H1 (cell line): ENCODE measurements around the gene SPEF1. TPM values are rescaled to one million over a fixed set of nuclear protein-coding genes. Genes with fewer than 3 reads are reported as not detected.
A peak's percentile ranks its signal among the peaks of the same experiment; 100 is the strongest.

ENCODE experiments used
- CTCF ChIA-PET: fragments of 300-600 bp; sonication (Branson Sonifier 250); formaldehyde crosslinking; loops from one replicate; lab custom pipeline; 2021; ENCODE audit not compliant: partially characterized antibody; lab: Charles Lee
- POLR2A ChIA-PET: fragments of 300-600 bp; sonication (Branson Sonifier 250); formaldehyde crosslinking; loops from one replicate; lab custom pipeline; 2021; ENCODE audit warnings: inconsistent platforms; ENCODE audit not compliant: partially characterized antibody; lab: Charles Lee
- DNase-seq, 2 experiments: peaks; one replicate each; pipeline versions ENCODE4 v3.0.0 to v3.0.0-alpha.2; 2010 to 2022; ENCODE audit warnings: low spot score in 2 of 2, low read depth in 1 of 2, mixed read lengths in 1 of 2
- FAIRE-seq: peaks from 2 replicates; lab custom pipeline; 2011; peaks lifted over from hg19 to GRCh38; lab: Jason Lieb, UNC
- H2AFZ ChIP-seq: 2 replicates; pipeline ENCODE4 v1.8.1; 2012; ENCODE audit warnings: low read length, inconsistent platforms
- H2AK5ac ChIP-seq: 2 replicates; pipeline ENCODE4 v1.6.1; 2013; ENCODE audit warnings: low read depth, low read length
- H2BK120ac ChIP-seq: replicated peaks from 2 replicates; pipeline ENCODE3; 2013; ENCODE audit warnings: low read depth, low read length, inconsistent platforms
- H2BK12ac ChIP-seq: 2 replicates; pipeline ENCODE4 v1.6.1; 2013; ENCODE audit warnings: low read depth, low read length
- H2BK15ac ChIP-seq: 2 replicates; pipeline ENCODE4 v1.6.1; 2013; ENCODE audit warnings: low read length
- H2BK20ac ChIP-seq: 2 replicates; pipeline ENCODE4 v1.6.1; 2013; ENCODE audit warnings: low read length
- H2BK5ac ChIP-seq: 2 replicates; pipeline ENCODE4 v1.6.1; 2013; ENCODE audit warnings: low read depth, low read length
- H3K14ac ChIP-seq: 2 replicates; pipeline ENCODE4 v1.6.1; 2013; ENCODE audit warnings: inconsistent platforms; ENCODE audit not compliant: insufficient read length
- H3K18ac ChIP-seq: 2 replicates; pipeline ENCODE4 v1.6.1; 2013; ENCODE audit warnings: low read length; ENCODE audit errors: extremely low read depth
- H3K23ac ChIP-seq: 2 replicates; pipeline ENCODE4 v1.6.1; 2013; ENCODE audit warnings: inconsistent platforms; ENCODE audit not compliant: insufficient read length
- H3K23me2 ChIP-seq: 2 replicates; pipeline ENCODE4 v1.6.1; 2013; ENCODE audit warnings: low read depth, low read length
- H3K27ac ChIP-seq: 2 replicates; pipeline ENCODE4 v1.6.1; 2011; ENCODE audit warnings: low read depth, low read length, inconsistent platforms
- H3K27me3 ChIP-seq, 4 experiments: replicated peaks in 1 of 4; 1 replicate in 1 of 4; 2 replicates in 3 of 4; pipeline versions ENCODE4 v1.6.1 to v1.8.1; 2011 to 2013; ENCODE audit warnings: low read length in 3 of 4, mild to moderate bottlenecking in 3 of 4, inconsistent platforms in 2 of 4, mixed read lengths in 2 of 4, moderate library complexity in 1 of 4; ENCODE audit not compliant: control insufficient read depth in 3 of 4, insufficient read depth in 3 of 4; ENCODE audit errors: extremely low read depth in 1 of 4
- H3K36me3 ChIP-seq, 4 experiments: 2 replicates each; pipeline versions ENCODE4 v1.6.1 to v1.8.1; 2011 to 2013; ENCODE audit warnings: mild to moderate bottlenecking in 4 of 4, low read length in 3 of 4, moderate library complexity in 2 of 4, control low read depth in 1 of 4, inconsistent platforms in 1 of 4; ENCODE audit not compliant: insufficient read depth in 4 of 4, control insufficient read depth in 2 of 4
- H3K4ac ChIP-seq: replicated peaks from 2 replicates; pipeline ENCODE3; 2013; ENCODE audit warnings: low read length, low read depth, mixed read lengths, inconsistent platforms; ENCODE audit not compliant: insufficient read length
- H3K4me1 ChIP-seq, 4 experiments: replicated peaks in 1 of 4; 1 replicate in 1 of 4; 2 replicates in 3 of 4; pipeline versions ENCODE4 v1.6.1 to v1.8.1; 2011 to 2013; ENCODE audit warnings: low read length in 3 of 4, inconsistent platforms in 2 of 4, mixed read lengths in 1 of 4; ENCODE audit not compliant: insufficient read depth in 4 of 4, control insufficient read depth in 3 of 4
- H3K4me2 ChIP-seq, 2 experiments: 2 replicates each; pipeline versions ENCODE4 v1.6.1 to v1.8.1; 2011 to 2013; ENCODE audit warnings: low read depth in 2 of 2, low read length in 2 of 2, control low read depth in 1 of 2, inconsistent platforms in 1 of 2, mild to moderate bottlenecking in 1 of 2; ENCODE audit not compliant: insufficient read depth in 1 of 2
- H3K4me3 ChIP-seq, 4 experiments: fragments of 200-600, 300-600 bp in 1 of 4; sonication (generic), shearing (Covaris generic), sonication (Bioruptor Twin) in 1 of 4; 2 replicates each; pipeline versions ENCODE4 v1.5.1 to v1.8.1; 2011 to 2016; ENCODE audit warnings: low read length in 4 of 4, low read depth in 3 of 4, control low read depth in 2 of 4, inconsistent platforms in 2 of 4, mild to moderate bottlenecking in 2 of 4, mixed read lengths in 1 of 4, moderate library complexity in 1 of 4; ENCODE audit not compliant: insufficient read depth in 2 of 4; ENCODE audit errors: extremely low read depth in 1 of 4
- H3K56ac ChIP-seq: replicated peaks from 2 replicates; pipeline ENCODE3; 2013; ENCODE audit warnings: low read depth, mild to moderate bottlenecking, mixed read lengths, low read length, inconsistent platforms; ENCODE audit not compliant: insufficient read length
- H3K79me1 ChIP-seq: 2 replicates; pipeline ENCODE4 v1.6.1; 2013; ENCODE audit warnings: low read depth, low read length, control low read depth
- H3K79me2 ChIP-seq, 2 experiments: 2 replicates each; pipeline versions ENCODE4 v1.6.1 to v1.8.1; 2012 to 2013; ENCODE audit warnings: low read length in 2 of 2, mild to moderate bottlenecking in 2 of 2, inconsistent platforms in 1 of 2; ENCODE audit not compliant: insufficient read depth in 2 of 2, control insufficient read depth in 1 of 2
- H3K9ac ChIP-seq, 4 experiments: replicated peaks in 1 of 4; 1 replicate in 1 of 4; 2 replicates in 3 of 4; pipeline versions ENCODE4 v1.6.1 to v1.8.1; 2011 to 2013; ENCODE audit warnings: low read depth in 3 of 4, low read length in 3 of 4, control low read depth in 2 of 4, mild to moderate bottlenecking in 2 of 4, moderate library complexity in 2 of 4, inconsistent platforms in 1 of 4; ENCODE audit errors: extremely low read depth in 1 of 4
- H3K9me3 ChIP-seq, 2 experiments: 2 replicates each; pipeline versions ENCODE4 v1.6.1 to v1.8.1; 2012 to 2013; ENCODE audit warnings: mild to moderate bottlenecking in 2 of 2, moderate library complexity in 2 of 2, control low read depth in 1 of 2, inconsistent platforms in 1 of 2, low read depth in 1 of 2, low read length in 1 of 2, mixed read lengths in 1 of 2; ENCODE audit not compliant: insufficient read depth in 2 of 2
- H4K20me1 ChIP-seq, 2 experiments: replicated peaks in 1 of 2; 2 replicates each; pipeline versions ENCODE3 to v1.8.1; 2011 to 2013; ENCODE audit warnings: inconsistent platforms in 2 of 2, low read length in 2 of 2, mild to moderate bottlenecking in 1 of 2; ENCODE audit not compliant: insufficient read depth in 2 of 2, control insufficient read depth in 1 of 2
- H4K5ac ChIP-seq: 2 replicates; pipeline ENCODE4 v1.6.1; 2013; ENCODE audit warnings: low read length, low read depth, mixed read lengths, inconsistent platforms; ENCODE audit not compliant: insufficient read length
- H4K8ac ChIP-seq: 2 replicates; pipeline ENCODE4 v1.8.0; 2013; ENCODE audit warnings: mild to moderate bottlenecking, moderate library complexity, low read length, inconsistent platforms; ENCODE audit not compliant: insufficient read depth; ENCODE audit errors: extremely low read depth
- H4K91ac ChIP-seq: replicated peaks from 2 replicates; pipeline ENCODE3; 2013; ENCODE audit warnings: low read length, mixed read lengths, inconsistent platforms; ENCODE audit not compliant: insufficient read length
- CEBPB ChIP-seq: IDR thresholded peaks from 2 replicates; pipeline ENCODE4 v1.6.1; 2012; ENCODE audit warnings: low read depth, low read length
- EGR1 ChIP-seq: IDR thresholded peaks from 2 replicates; pipeline ENCODE4 v1.6.1; 2011; ENCODE audit warnings: low read depth, low read length, borderline replicate concordance
- JUND ChIP-seq: IDR thresholded peaks from 2 replicates; pipeline ENCODE4 v1.6.1; 2011; ENCODE audit warnings: mild to moderate bottlenecking, improper control_type of control experiment, low read length
- POU5F1 ChIP-seq: IDR thresholded peaks from 2 replicates; pipeline ENCODE4 v1.6.1; 2011; ENCODE audit warnings: low read depth, mild to moderate bottlenecking, low read length, moderate library complexity
- WGBS, 2 experiments: shearing (Covaris generic) in 1 of 2; methylation state at CpG; one replicate each; pipeline versions ENCODE4 v1.1.6 to v1.1.7; 2013 to 2015; ENCODE audit warnings: low lambda C conversion rate in 2 of 2, mixed read lengths in 2 of 2, inconsistent platforms in 1 of 2, low coverage in 1 of 2, missing lambda C conversion rate in 1 of 2; ENCODE audit not compliant: insufficient replicate concordance in 2 of 2, insufficient coverage in 1 of 2, insufficient read length in 1 of 2; ENCODE audit errors: extremely low coverage in 1 of 2, missing lambda C conversion rate in 1 of 2; 5-methylcytosine and 5-hydroxymethylcytosine counted together
- polyA plus RNA-seq, 7 experiments: library from polyadenylated mRNA; depleted of rRNA in 3 of 7; stranded (reverse) in 5 of 7; unstranded in 2 of 7; fragments of >200 nt in 5 of 7; fragments of 200-250 nt in 2 of 7; gene quantifications; 1 replicate in 5 of 7; 2 replicates in 1 of 7; 4 replicates in 1 of 7; pipeline versions ENCODE4 v1.2.1 to v1.2.3, GENCODE V29; 2011 to 2013; ENCODE audit warnings: missing spikeins in 2 of 7, mixed read lengths in 2 of 7
- total RNA-seq: library from RNA; stranded (reverse); fragmentation: NEBNext Ultra II Directional; extraction: Animal tissue kit (Norgen Biotek cat#: 25700); gene quantifications from 2 replicates; pipeline ENCODE4 v1.2.1, GENCODE V29; 2021

The SPEF1 gene
- total and polyA plus RNA-seq, 2 of the 8 experiments (the other 6 are each of a cell fraction or from before 2014, with no cell fraction given), result 0.51 to 0.71 TPM

DNA sequence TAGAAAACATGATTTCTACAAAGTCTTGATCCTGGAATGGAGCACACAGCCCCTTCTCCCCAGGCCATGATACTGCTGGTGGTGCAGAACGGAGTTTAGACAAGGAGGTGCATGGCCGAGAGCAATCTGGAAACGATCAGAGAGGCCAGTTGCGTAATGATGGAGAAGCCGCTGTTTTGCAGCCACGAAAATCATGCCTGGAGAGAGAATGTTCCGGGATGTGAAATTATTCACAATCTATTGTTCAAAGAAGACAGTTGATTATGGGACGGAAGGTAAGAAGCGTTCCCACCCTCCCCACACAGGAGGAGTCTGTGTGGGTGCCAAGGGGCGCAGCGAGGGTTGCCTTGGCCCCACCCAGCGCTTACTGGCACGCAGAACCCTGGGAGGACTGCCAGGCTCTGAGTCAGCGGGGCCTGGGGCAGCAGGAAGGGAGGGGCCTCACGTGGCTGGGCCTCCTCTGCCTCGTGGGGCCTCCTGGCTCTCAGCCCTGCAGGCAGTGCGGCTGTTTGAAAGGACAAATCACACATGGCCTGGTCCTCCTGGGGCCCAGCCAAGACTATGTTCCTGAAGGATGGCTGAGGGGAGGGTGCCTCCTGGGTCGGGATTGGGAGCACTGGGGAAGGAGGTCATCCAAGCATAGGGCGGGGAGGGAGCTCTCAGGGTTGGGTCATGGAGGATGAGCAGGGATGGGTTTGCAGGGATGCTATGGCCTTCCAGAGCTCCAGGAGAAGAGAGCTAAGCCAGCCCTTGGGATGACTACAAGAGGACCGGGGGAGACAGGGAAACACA lies 30.4 kb upstream of the SPEF1 start:
- Histone ChIP-seq H3K4me3 (no peak overlapping the region), H3K9ac (no peak overlapping the region), H2AK5ac (no peak overlapping the region), H3K4ac (no peak overlapping the region), H3K4me1 (peaks cover 7 to 20% (median 11%) of the 10 kb centered on the region in 4 experiments; a peak in 6 of 7 replicates), H3K27me3 (no peaks in the 10 kb centered on the region), H2BK120ac (no peak overlapping the region), H3K79me1 (no peaks in the 10 kb centered on the region), H2AFZ (no peak overlapping the region), H3K23ac (no peak overlapping the region), H3K56ac (no peak overlapping the region), H3K4me2 (no peak overlapping the region), H2BK15ac (no peak overlapping the region), H3K18ac (no peak overlapping the region), H3K23me2 (no peaks in the 10 kb centered on the region), H3K14ac (no peak overlapping the region)
- FAIRE-seq, result no peak
- TF ChIP-seq POU5F1 (no peak), CEBPB (peak; percentile 60; the same call in 1 of the 2 replicates), JUND (no peak), EGR1 (no peak)
- TF ChIP-seq, all 59 proteins: peak for 1
- 85% methylated on average over 20 of the region's 20 CpGs; no CpG with 5 or more reads in 1 of the 2 experiments for WGBS, 2 experiments
- no peak for DNase-seq
- ChIA-PET POLR2A (interaction anchor here (2.2 kb wide), 1 partner anchor 11 kb away, joined by 6 read pairs; no protein-coding TSS in a partner anchor), CTCF (interaction anchor here (0.6 to 10.6 kb wide), 6 partner anchors 23 to 917 kb away, joined by 3 to 128 read pairs (median 4); partner anchors contain the start of genes ADISSP, CENPB and SPEF1)
- Histone ChIP-seq H2BK12ac (no peak overlapping the region), H4K5ac (no peak overlapping the region), H3K79me2 (no peaks in the 10 kb centered on the region), H4K8ac (peak overlapping the region; percentile 71; the same call in 1 of the 2 replicates), H3K36me3 (no peaks in the 10 kb centered on the region), H2BK20ac (no peak overlapping the region), H4K91ac (no peak overlapping the region), H3K27ac (no peak overlapping the region), H4K20me1 (no peaks in the 10 kb centered on the region), H3K9me3 (no peaks in the 10 kb centered on the region), H2BK5ac (no peak overlapping the region)
